GM13977 (cell line): ENCODE measurements around the gene SYT15.

Source experiments
- DNase-seq: peaks from one replicate; pipeline ENCODE4 v3.0.0; 2012; ENCODE audit warnings: low spot score
- CTCF ChIP-seq: IDR thresholded peaks from 2 replicates; pipeline ENCODE4 v1.5.1; 2012; ENCODE audit warnings: mild to moderate bottlenecking, control low read depth; ENCODE audit not compliant: insufficient read depth; ENCODE audit errors: extremely low read depth, missing control alignments
- in situ Hi-C: fragments of 300-500 bp; cut with MboI; formaldehyde crosslinking; loops from one replicate; pipeline ENCODE4 v1.12.0; 2022; ENCODE audit warnings: low sequenced_read_pairs, low pct_unique_long_range_greater_than_20kb, mixed read lengths, inconsistent platforms; ENCODE audit not compliant: unreplicated experiment

SYT15 gene

GRCh38 chr10:46551701-46552525 lies 27.0 kb upstream of the SYT15 start:
- in situ Hi-C loops: no loop called here
- no peak for DNase-seq
- TF ChIP-seq CTCF: no peak

GRCh38 chr10:46552526-46553237 lies 26.2 kb upstream of the SYT15 start:
- no peak for TF ChIP-seq CTCF
- no peak for DNase-seq
- in situ Hi-C loops: no loop called here

GRCh38 chr10:46553238-46554049 lies 25.5 kb upstream of the SYT15 start:
- TF ChIP-seq CTCF: no peak
- DNase-seq: no peak
- in situ Hi-C loops: no loop called here

GRCh38 chr10:46554166-46554781 lies 24.7 kb upstream of the SYT15 start:
- TF ChIP-seq CTCF: no peak
- no peak for DNase-seq
- in situ Hi-C loops: no loop called here

- in situ Hi-C loops: no loop called here
- DNase-seq: no peak
- no peak for TF ChIP-seq CTCF
These were observed 23.6 kb upstream of the SYT15 start for GRCh38 chr10:46555366-46555712.
